IPS DF 4.7 (cell line): ENCODE measurements around the gene DZIP1.
"Not testable (repeated sequence)": the region's sequence is repeated elsewhere in the genome, so short reads cannot be mapped to it uniquely, and the experiment has no call there.

Source experiments
- DNase-seq: peaks from one replicate; pipeline ENCODE4 v3.0.0-alpha.2; 2013; ENCODE audit warnings: low spot score; ENCODE audit errors: extremely low read depth

Gene DZIP1

GRCh38 chr13:95603887-95604555, 40.5 kb downstream of the DZIP1 start:
- no peak for DNase-seq

- no peak for DNase-seq
Observed at GRCh38 chr13:95601906-95602305, 42.6 kb downstream of the DZIP1 start.

- DNase-seq, result no peak
Observed at GRCh38 chr13:95601216-95601615, 43.3 kb downstream of the DZIP1 start.

DNA sequence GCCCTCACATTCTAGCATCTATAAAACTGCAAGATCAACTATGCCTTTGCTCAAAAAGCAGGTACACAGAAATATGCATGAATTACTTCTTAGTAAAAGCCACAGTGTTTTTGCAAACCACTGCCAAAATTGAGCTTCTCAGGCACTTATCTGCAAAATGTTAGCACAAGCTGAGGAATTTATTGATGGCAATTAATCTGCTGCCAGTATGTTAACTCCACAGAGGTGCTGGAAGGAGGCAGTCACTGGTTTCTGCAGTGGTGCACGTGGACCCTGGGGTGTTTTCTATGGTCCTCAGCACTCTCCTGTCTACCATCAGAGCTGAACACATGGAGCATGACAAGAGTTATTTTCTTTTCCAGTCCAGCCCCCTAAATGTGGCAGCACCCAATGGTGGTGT, 47.8 kb downstream of the DZIP1 start:
- no peak for DNase-seq

GRCh38 chr13:95593462-95593861, 51.0 kb downstream of the DZIP1 start:
- no peak for DNase-seq

DNA sequence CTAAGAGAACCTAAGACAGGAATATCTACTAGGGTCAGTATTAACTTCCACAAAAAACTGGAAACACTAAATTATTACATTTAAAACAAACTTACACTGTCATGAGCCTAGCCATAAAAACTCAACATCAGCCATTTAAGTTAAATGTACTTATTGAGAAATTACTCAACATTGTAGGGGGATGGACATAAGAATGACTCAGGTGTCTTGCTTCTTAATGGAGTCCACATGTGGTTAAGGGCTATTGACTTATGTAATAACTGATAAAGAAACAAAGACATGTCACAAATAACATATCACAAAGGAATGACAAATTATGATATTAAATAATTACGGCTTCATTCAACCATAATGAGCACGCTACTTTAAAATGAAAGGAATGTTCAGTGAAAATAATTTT, 55.8 kb downstream of the DZIP1 start:
- no peak for DNase-seq

DNA sequence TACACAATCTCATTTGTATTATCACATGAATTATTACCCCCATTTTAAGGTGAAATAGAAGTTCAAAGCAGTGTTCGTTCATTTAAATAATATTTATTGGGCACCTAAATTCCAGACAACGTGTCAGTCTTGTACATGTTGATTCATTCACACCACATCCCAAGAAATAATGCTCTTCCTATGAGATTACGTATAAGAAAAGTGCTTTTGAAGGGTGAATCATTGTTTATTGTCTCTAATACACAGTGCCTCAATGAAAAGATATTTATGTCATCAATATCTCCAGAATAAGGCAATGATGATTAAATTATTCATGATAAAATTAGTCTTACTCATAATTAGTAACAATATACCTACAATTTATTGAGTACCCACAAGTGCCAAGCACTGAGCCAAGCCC, 56.4 kb downstream of the DZIP1 start:
- DNase-seq, result no peak

- DNase-seq, result no peak
Observed at GRCh38 chr13:95585867-95586266, 58.6 kb downstream of the DZIP1 start.

- no peak for DNase-seq
Observed at GRCh38 chr13:95579303-95579702, 65.2 kb downstream of the DZIP1 start.

DNA sequence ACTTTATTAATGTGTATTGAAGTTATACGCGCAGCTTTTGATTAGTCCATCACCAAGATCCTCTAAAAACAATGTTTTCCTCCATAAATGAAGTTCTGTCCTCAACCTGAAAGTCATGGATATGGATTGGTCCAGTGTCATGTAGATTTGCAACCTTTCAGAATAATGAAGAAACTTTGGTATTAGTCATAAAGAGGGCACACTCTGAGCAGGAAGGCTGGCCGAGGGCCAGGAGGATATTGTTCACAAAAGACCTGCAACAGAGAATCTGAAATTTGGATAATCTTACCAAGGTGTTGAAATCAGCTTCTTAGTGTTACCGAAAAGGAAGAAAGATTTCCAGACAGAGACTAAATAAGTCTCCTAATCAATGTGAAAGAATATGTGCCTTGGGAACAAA, 71.3 kb downstream of the DZIP1 start:
- DNase-seq, result no peak

DNA sequence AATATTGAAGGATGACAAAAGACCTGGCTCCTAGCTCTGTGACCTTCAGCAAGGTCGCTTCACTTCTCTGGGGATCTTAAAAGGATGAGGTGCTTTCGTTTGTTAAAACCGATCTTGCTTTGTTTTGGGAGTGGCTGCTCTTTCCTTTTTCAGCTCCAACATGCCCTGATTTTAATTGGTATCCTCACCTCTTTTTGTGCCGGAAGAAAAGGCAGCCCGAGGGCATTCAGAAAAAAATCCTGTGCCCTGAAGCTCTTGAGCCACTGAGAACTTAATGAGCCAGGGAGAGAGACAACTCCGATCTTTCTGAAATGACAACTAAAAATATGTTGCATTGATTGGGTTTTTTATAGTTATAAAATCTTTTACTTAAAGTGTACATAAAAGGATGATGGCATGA, 72.6 kb downstream of the DZIP1 start:
- no peak for DNase-seq

GRCh38 chr13:95570016-95570415, 74.5 kb downstream of the DZIP1 start:
- DNase-seq, result no peak

DNA sequence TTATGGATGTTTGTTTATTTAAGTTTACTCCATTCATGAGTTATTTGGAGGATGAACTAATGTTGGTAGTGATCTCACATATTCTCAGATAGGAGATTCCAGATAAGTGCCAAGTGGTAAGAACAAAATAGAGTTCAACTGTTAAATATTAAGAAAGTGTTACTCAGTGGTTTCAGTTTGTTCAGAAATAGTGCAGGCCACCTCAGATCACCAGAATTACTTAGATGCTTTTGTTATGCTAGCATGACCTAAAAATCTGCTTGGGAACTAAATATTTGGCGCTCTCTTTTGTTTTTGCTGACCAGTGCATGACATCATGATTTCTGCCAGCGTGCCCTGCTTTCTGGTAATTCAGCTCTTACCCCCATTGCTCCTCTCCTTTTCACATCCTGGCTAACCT, 76.4 kb downstream of the DZIP1 start:
- no peak for DNase-seq

DNA sequence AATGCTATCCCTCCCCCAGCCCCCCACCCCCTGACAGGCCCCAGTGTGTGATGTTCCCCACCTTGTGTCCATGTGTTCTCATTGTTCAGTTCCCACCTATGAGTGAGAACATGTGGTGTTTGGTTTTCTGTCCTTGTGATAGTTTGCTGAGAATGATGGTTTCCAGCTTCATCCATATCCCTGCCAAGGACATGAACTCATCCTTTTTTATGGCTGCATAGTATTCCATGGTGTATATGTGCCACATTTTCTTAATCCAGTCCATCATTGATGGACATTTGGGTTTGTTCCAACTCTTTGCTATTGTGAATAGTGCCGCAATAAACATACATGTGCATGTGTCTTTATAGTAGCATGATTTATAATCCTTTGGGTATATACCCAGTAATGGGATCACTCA, 78.7 kb downstream of the DZIP1 start:
- DNase-seq, result not testable (repeated sequence)

- DNase-seq, result no peak
Observed at GRCh38 chr13:95564733-95565291, 79.7 kb downstream of the DZIP1 start.

DNA sequence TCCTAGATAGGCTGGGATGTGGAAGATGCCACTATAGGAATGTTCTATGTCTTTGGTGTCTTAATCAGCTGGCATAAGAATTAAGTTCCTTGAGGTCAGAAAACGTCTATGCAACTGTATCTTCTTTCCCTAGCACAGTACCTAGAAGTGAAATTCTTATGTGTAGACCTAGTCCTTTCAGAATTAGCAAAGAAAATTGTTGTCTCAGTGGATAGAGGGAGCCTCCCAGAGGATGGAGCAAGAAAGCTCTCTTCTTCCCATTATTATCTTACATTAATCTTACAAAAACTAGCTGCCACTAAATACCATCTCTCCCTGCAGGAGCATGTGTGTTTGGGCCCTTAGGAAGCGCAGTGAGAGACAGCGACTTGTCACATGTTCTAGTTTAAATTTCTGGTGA, 80.4 kb downstream of the DZIP1 start:
- DNase-seq, result no peak

DNA sequence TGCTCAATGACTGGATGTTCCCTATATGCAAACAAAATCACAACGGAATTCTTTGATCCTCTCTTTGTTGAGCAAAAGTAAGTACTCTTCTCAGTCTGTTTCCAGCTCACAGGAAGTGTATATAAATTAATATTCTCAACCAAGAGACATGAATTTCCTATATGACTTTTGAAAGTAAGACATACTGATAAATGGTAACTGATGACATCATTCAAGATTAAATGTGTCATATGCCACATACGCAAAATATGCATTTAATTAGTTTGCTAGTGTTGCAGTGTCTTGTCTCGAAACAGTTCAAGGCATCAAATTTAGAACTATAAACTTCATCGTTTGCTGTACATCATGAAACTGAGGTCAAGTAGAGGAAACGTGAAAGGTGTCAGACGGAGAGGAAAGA, 84.1 kb downstream of the DZIP1 start:
- DNase-seq, result no peak

DNA sequence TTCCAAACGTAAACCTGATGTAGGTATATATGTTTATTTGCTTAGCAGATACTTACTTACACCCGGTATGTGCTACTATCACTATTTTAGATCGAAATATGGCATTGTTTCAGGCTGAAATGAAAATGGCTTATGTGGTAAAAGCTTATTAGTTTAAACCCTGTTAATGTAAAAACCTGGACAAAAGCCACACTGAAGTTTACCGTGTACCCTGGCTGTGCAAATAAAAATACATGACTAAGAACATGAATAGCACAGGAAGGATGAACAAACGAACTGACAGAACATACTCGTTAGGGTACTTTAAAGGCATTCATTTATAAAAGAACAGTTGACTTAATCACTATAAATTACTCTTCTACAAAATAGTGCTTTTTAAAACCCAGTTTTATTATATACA, 85.4 kb downstream of the DZIP1 start:
- no peak for DNase-seq

DNA sequence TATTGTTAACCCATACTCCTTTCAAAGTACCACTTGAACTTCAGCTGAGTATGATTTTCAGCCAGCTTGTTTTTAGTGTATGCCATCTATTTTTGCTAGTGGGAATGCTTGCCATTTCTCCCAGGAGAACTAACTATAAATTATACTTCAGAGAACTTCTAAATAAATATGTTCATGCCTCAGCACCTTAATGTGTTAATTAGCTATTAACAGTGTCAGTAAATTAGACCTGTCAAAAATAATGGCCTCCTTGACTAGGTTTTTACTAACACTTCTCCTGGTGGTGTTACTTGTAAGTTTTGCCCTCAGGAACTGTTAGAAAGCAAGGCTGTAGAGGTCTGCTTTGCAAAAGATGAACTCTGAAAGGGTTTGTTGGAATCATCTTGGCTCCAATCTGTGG, 87.5 kb downstream of the DZIP1 start:
- no peak for DNase-seq

- DNase-seq, result no peak
Observed at GRCh38 chr13:95553581-95554385, 90.7 kb downstream of the DZIP1 start.

- DNase-seq, result no peak
Observed at GRCh38 chr13:95552539-95553441, 91.7 kb downstream of the DZIP1 start, which contains the start of gene CLDN10. TSS of gene CLDN10 (plus strand) at chr13:95552720. CDS start at chr13:95552754, 34 bp downstream.

GRCh38 chr13:95552208-95552538, 92.3 kb downstream of the DZIP1 start:
- DNase-seq, result no peak
